OCI-LY1 (cell line): ENCODE data around the gene SPRR2F.

Source experiments
- CTCF ChIP-seq: fragments of 200-600 bp; sonication (generic), shearing (Covaris generic); IDR thresholded peaks from 2 replicates; pipeline ENCODE4 v1.5.1; 2017; ENCODE audit warnings: mild to moderate bottlenecking, antibody characterized with exemption, low read length, moderate library complexity, mixed read lengths
- EZH2 ChIP-seq: fragments of 200-600 bp; sonication (generic), shearing (Covaris generic); IDR thresholded peaks from 2 replicates; pipeline ENCODE4 v1.8.0; 2017; ENCODE audit warnings: borderline replicate concordance, mixed run types, mild to moderate bottlenecking, antibody characterized with exemption, low read length, moderate library complexity, mixed read lengths

GRCh38 chr1:153133743-153134142 lies 20.4 kb upstream of the SPRR2F start:
- TF ChIP-seq CTCF (no peak), EZH2 (no peak)
